PFSK-1 (cell line): ENCODE results near the gene BCAR3.

ENCODE experiments used
- FOXP2 ChIP-seq: optimal IDR thresholded peaks from 2 replicates; pipeline ENCODE3; 2011; ENCODE audit warnings: borderline replicate concordance, control low read depth, inconsistent platforms; ENCODE audit not compliant: insufficient read depth; ENCODE audit errors: extremely low read length, extremely low read depth
- POLR2AphosphoS5 ChIP-seq: IDR thresholded peaks from 2 replicates; pipeline ENCODE4 v1.6.1; 2012; ENCODE audit warnings: low read depth, mild to moderate bottlenecking, control low read depth, low read length, moderate library complexity
- SIN3A ChIP-seq: IDR thresholded peaks from 2 replicates; pipeline ENCODE4 v1.6.1; 2012; ENCODE audit warnings: mild to moderate bottlenecking, low read length, moderate library complexity, borderline replicate concordance; ENCODE audit not compliant: insufficient read depth
- TAF1 ChIP-seq: IDR thresholded peaks from 2 replicates; pipeline ENCODE4 v1.6.1; 2012; ENCODE audit warnings: low read length, control low read depth, borderline replicate concordance; ENCODE audit not compliant: insufficient read depth
- TF ChIP-seq, protein P1 (sequence below), 2 experiments: IDR thresholded peaks; 2 replicates each; pipeline versions ENCODE4 v1.6.1 to v1.8.0; 2011 to 2012; ENCODE audit warnings: low read depth in 2 of 2, low read length in 2 of 2, control low read depth in 1 of 2, inconsistent platforms in 1 of 2, mild to moderate bottlenecking in 1 of 2, moderate library complexity in 1 of 2; ENCODE audit not compliant: insufficient read depth in 1 of 2

Gene BCAR3

DNA sequence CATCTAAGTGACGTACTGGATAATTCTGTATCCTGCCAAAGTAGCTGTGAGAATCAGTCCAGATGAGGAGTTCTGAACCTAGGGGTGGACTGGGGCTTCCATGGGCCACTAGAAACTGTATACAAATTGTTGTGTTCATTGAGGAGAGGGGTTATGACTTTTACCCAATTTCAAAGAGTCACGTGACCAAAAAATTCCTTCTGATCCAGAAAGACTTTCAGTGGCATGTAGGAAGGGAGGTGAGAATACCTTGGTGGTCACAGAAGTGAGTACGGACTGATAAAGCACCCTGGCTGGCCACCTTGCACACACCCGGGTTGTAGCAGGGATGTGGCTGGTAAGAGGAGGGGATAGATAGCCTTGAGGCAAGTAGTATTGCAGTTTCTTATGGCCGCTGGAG lies 60.4 kb downstream of the BCAR3 start:
- TF ChIP-seq, protein P1, sequence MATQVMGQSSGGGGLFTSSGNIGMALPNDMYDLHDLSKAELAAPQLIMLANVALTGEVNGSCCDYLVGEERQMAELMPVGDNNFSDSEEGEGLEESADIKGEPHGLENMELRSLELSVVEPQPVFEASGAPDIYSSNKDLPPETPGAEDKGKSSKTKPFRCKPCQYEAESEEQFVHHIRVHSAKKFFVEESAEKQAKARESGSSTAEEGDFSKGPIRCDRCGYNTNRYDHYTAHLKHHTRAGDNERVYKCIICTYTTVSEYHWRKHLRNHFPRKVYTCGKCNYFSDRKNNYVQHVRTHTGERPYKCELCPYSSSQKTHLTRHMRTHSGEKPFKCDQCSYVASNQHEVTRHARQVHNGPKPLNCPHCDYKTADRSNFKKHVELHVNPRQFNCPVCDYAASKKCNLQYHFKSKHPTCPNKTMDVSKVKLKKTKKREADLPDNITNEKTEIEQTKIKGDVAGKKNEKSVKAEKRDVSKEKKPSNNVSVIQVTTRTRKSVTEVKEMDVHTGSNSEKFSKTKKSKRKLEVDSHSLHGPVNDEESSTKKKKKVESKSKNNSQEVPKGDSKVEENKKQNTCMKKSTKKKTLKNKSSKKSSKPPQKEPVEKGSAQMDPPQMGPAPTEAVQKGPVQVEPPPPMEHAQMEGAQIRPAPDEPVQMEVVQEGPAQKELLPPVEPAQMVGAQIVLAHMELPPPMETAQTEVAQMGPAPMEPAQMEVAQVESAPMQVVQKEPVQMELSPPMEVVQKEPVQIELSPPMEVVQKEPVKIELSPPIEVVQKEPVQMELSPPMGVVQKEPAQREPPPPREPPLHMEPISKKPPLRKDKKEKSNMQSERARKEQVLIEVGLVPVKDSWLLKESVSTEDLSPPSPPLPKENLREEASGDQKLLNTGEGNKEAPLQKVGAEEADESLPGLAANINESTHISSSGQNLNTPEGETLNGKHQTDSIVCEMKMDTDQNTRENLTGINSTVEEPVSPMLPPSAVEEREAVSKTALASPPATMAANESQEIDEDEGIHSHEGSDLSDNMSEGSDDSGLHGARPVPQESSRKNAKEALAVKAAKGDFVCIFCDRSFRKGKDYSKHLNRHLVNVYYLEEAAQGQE (IDR thresholded peaks at IDR 0.05; ENCODE audit: insufficient read depth in 1 of 2, low read depth in 2 of 2, low read length in 2 of 2): no peak
- TF ChIP-seq FOXP2 (no peak), TAF1 (no peak), POLR2AphosphoS5 (no peak), SIN3A (no peak)

DNA sequence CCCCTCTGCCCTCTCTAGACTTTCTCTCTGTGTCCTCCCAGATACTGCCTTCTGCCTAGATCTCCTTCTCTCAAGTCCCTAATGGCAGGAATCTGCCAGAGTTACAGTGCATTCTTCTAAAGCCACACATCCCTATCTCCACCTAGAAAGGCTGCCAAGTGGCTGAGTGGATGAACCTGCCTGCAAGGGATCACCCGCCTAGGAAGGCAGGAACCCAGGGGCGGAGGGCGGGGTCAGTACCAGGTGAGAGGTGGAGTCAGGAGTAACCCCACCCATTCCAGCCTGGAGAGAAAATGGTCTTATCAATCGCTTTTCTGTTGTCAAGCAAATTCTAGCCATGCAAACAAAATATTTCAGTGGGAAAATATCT lies 60.8 kb downstream of the BCAR3 start:
- TF ChIP-seq TAF1 (no peak), POLR2AphosphoS5 (no peak), SIN3A (no peak), FOXP2 (no peak)
- TF ChIP-seq, protein P1 (IDR thresholded peaks at IDR 0.05; ENCODE audit: insufficient read depth in 1 of 2, low read depth in 2 of 2, low read length in 2 of 2): no peak

GRCh38 chr1:93620172-93620840 lies 61.3 kb downstream of the BCAR3 start:
- TF ChIP-seq SIN3A (no peak), TAF1 (no peak), POLR2AphosphoS5 (no peak), FOXP2 (no peak)
- TF ChIP-seq, protein P1 (IDR thresholded peaks at IDR 0.05; ENCODE audit: insufficient read depth in 1 of 2, low read depth in 2 of 2, low read length in 2 of 2): no peak

DNA sequence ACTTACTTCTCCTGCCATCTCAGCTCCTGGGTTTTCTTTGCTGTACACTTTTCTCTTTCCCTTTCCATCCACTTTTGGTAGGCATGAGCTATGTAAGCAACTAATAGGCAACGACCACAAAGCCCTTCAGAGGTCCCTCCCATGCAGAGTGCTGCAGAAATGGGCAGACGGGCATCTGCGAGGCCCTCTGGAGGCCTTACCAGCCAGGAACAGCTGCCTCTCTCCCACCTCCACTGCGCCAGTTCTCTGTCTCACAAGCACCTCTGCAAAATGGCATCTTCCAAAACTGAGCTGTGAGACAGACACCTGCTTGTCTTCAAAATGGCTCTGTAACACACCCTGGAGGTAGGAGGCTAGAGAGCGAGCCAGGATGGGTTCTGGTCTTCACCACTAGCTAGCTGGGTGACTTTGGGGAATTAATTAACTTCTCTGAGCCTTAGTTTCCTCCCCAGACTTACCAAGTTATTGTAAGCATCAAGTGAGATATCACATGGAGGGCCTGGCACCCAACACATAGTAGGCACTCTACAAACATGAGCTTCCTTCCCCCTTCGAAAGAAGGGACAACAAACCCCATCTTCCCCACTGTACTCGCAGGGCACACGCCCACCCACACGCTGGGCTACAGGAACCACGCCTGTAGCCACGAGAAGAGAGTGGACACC lies 62.0 kb downstream of the BCAR3 start:
- no peak for TF ChIP-seq FOXP2
- TF ChIP-seq, protein P1 (IDR thresholded peaks at IDR 0.05; ENCODE audit: insufficient read depth in 1 of 2, low read depth in 2 of 2, low read length in 2 of 2): no peak
- no peak for TF ChIP-seq SIN3A
- no peak for TF ChIP-seq TAF1
- no peak for TF ChIP-seq POLR2AphosphoS5
